ENCODE results near the gene TBXA2R.

TBXA2R gene

DNA sequence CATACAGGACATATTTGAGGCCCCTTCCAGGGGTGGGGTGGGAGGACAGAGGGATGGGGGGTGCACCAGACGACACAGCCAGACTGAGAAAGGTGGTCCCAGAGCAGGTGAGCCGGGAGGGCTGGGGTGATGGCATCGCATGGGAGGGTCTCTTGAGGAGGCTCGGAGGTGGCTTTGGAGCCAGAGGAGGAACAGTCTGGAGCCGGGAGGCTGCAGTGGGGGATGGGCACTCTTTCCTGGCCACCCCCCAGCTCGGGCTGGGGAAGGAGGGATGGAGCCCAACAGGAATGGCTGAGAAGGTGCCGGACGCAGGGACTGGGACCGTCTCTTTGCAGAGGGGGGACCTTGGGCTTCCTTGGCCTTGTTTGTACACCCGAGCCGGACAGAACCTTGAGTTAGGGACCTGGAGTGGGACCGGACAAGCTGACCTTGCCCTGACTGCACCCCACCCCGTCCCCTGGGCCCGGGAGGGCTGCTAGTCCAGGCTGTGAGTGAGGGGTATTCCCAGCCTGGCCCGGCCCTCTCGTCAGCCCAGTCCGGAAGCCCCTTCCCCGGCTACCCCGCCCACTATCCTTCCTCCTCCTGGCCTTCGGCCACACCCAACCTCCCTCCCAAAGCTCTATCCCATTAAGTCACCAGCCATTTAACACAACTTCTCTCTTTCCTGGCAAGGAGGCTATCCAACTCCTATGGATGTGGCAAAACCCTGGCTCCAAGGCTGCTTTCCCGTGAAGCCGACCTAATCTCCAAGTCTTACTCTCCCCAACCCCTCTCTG, 816 bp upstream of the TBXA2R start:
- DNase-seq (ENCODE audit: low read depth in 2 of 2, low spot score in 1 of 2), result no peak

DNA sequence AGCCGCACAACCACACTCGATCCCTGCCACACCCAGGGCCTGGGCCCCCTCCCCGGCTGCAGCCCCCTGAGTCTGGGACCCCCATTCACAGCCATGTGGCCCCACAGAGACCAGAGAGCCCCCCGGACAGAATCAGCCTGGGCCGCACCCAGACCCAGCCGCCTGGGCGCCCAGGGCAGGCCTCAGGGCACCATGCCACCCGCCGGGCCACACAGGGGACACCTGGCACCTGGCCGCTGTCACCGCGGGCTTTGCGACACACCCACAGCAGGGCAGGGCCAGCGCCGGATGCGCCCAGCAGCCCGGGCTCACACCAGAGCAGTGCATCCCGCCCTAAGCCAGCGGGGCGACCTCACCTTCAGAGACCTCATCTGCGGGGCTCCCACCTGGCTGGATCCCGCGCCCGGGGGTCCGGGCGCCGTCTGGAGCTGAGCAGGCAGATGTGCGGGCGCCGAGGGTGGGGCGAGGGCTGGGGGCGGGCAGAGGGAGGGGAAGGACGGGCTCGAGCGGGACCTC, 443 bp downstream of the TBXA2R start:
- no peak for DNase-seq (ENCODE audit: low read depth in 2 of 2, low spot score in 1 of 2)

- DNase-seq (ENCODE audit: low read depth in 2 of 2, low spot score in 1 of 2), result no peak
Observed at GRCh38 chr19:3605770-3606169, 905 bp downstream of the TBXA2R start.

DNA sequence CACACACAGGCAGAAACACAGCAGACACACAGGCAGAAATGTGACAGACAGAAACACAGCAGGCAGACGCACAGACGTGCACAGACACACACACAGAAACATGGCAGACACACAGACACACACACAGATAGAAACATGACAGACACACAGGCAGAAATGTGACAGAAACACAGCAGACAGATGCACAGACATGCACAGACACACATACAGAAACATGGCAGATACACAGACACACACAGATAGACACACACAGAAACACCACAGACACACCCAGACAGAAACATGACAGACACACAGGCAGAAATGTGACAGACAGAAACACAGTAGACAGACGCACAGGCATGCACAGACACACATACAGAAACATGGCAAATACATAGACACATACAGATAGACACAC, 1.3 kb downstream of the TBXA2R start:
- no peak for DNase-seq (ENCODE audit: low read depth in 2 of 2, low spot score in 1 of 2)

- DNase-seq (ENCODE audit: low read depth in 2 of 2, low spot score in 1 of 2), result no peak
Observed at GRCh38 chr19:3604987-3605343, 1.7 kb downstream of the TBXA2R start.

DNA sequence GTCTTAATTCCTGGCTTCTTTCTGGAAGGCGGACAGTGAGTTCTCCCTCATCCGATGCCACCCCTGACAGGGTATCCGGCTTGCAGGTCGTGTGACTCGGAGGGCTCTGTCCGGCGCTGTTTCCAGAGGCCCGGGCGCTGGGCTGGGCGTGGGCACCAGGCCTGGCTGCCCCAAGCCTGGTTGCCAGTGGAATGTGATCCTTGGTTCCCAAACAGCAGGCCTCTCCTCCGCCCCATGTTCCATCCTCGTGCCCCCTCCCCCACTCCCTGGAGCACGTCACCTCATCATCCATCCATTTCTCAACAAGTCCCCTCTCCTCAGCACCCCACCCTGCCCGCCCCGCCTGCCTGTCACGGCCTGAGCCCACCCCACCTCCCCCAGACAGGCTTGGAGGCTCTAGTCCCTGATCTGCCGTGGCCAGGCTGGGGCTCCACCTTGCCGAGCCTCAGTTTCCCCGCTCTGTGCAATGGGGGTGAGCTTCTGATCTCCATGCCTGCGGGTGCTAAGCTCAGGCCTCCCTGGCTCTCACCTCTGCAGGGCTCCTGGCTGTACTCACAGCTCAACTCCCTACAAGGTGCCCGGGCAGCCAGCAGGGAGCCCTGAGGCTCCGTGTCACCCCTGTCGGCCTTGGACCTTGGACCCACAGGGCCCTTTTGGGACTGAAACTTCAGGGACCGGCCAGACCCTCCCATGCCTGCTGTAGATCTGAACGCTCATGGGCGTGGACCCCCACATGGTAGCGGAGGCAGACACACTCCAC, 2.3 kb downstream of the TBXA2R start:
- no peak for DNase-seq (ENCODE audit: low read depth in 2 of 2, low spot score in 1 of 2)

DNA sequence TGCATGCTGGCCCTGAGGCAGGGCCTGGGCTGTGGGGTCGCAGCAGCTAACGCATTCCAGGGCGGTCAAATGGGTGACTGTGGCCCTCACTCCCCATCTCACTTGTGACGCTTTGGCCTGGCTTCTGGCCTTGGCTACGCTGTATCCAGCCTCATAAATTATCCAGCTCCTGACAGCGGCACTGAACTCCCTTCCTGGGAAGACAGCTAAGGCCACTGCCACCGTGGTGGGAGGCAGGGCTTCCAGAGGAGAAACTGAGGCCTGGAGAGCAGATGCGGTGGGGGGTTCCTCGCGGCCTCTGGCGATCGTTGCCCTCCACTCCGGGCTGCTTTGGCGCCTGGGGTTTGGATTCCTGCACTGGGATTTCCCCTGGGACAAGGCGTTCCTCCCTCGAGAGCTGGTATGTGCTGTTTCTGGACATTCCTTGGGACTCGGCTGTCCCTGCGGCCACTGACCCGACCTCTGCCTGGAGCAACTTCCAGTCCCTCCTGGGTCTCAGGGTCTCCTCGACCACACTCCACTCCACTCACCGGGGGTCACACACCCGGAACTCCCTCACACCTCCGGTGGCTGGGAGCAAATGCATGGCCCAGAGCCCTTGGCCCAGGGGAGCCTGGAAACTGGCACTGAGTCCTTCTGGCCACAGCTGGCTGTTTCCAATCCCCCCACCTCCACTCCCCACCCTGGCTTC, 3.4 kb downstream of the TBXA2R start:
- no peak for DNase-seq (ENCODE audit: low read depth in 2 of 2, low spot score in 1 of 2)

DNA sequence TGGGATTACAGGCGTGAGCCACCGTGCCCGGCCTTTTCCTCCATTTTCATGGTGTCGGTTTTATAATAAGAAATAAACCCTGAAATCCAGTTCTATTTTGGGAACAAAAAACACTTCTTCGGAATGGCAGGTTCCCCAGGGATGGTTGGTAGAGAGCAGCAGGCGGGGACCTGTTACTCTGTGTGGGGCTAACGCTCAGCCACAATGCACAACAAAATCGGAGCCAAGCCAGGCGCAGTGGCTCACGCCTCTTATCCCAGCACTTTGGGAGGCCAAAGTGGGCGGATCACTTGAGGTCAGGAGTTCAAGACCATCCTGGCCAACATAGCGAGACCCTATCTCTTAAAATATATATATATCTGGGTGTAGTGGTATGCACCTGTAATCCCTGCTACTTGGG, 5.7 kb downstream of the TBXA2R start:
- DNase-seq (ENCODE audit: low read depth in 2 of 2, low spot score in 1 of 2), result no peak

- no peak for DNase-seq (ENCODE audit: low read depth in 2 of 2, low spot score in 1 of 2)
Observed at GRCh38 chr19:3599776-3600187, 6.9 kb downstream of the TBXA2R start.

DNA sequence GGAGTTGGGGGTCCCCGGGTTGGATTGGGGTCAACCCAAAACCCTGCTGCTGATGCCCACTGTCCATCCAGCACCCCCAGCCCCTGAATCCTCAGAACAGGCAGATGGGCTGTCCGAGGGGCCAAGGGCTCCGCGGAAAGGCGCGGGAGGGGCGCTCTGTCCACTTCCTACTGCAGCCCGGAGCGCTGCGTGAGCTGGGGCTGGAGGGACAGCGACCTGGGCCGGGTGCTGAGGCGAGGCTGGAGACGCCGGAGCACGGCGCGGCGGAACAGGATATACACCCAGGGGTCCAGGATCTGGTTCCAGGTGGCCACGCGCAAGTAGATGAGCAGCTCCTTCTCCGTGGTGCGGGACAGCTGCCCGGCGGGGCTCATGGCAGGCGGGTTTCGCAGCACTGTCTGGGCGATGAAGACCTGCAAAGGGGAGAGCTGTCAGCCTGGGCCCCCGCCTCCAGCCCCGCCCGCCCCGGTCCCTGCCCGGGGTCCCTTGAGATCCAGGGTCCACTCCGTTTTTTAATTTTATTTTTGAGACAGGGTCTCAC, 11.1 kb downstream of the TBXA2R start:
- no peak for DNase-seq (ENCODE audit: low read depth in 2 of 2, low spot score in 1 of 2)

GRCh38 chr19:3593156-3593555, 13.5 kb downstream of the TBXA2R start:
- DNase-seq (ENCODE audit: low read depth in 2 of 2, low spot score in 1 of 2), result no peak

DNA sequence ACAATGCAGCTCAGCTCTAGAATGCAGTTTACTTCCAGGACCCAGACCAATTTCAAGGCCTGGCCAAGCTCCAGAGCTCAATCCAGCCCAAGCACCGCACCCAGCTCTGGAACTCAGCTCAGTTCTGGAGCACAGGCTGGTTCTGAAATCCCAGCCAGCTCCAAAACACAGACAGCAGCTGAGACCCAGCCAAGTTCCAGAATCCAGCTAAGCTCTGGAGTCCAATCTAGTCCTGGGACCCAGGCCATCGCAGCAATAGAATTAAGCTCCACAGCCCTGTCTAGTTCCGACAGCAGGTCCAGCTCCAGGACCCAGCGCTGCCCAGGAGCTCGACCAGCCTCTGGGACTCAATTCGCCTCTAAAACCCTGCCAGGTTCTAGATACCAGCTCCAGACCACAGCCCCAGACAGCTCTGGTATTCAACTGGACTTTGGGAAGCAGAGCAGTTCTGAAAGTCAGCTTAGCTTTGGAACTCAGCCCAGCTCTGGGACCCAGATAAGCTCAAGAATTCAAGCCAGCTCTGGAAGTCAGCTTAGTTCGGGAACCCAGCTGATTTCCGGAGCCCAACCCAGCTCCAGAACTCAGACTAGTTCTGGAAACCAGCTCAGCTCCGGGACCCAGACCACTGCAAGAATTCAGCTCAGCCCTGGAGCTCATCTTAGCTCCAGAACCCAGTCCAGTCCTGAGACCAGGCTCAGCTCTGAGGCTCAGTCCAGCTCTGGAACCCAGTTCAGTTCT, 14.6 kb downstream of the TBXA2R start:
- no peak for DNase-seq (ENCODE audit: low read depth in 2 of 2, low spot score in 1 of 2)

DNA sequence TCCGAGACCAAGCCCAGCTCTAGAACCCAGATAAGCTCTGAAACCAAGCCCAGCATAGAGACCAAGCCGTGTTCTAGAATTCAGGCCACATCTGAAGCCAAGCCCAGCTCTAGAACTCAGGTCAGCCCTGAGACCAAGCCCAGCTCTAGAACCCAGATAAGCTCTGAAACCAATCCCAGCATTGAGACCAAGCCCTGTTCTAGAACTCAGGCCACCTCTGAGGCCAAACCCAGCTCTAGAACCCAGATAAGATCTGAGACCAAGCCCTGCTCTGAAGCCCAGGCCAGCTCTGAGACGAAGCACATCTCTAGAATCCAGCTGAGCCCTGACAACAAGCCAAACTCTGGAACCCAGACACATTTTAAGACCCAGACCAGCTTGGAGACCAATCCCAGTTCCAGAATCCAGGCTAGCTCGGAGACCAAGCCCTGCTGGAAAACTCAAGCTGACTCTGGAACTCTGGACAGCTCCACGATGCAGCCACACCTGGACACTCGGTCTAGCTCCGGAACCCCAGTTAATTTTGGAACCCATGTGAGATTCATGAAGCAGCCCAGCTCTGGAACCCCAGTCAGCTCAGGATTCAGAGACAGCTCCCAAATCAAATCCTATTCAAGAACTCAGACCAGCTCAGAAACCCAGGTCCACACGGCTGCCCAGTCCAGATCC, 15.6 kb downstream of the TBXA2R start:
- no peak for DNase-seq (ENCODE audit: low read depth in 2 of 2, low spot score in 1 of 2)

- no peak for DNase-seq (ENCODE audit: low read depth in 2 of 2, low spot score in 1 of 2)
Observed at GRCh38 chr19:3589949-3590348, 16.7 kb downstream of the TBXA2R start.

DNA sequence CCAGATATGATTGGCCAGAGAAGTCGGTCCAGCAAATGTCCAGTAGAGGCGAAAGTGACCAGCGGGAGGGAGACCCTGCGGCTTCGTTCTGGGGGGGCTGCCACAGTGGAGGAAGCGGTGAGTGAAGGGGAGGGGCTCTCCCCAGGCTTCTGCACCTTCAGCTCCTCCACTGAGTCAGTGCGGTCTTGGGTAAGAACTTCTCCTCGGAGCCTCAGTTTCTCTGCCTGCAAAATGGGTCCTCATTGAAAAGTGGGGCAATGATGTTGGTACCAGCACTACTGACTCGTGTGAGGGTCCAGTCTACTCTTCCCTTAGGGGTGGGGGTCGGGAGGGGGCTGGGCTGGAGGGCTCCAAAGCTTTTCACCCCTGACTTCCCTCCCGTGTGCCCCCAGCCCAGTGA, 17.2 kb downstream of the TBXA2R start:
- DNase-seq (ENCODE audit: low read depth in 2 of 2, low spot score in 1 of 2), result no peak

DNA sequence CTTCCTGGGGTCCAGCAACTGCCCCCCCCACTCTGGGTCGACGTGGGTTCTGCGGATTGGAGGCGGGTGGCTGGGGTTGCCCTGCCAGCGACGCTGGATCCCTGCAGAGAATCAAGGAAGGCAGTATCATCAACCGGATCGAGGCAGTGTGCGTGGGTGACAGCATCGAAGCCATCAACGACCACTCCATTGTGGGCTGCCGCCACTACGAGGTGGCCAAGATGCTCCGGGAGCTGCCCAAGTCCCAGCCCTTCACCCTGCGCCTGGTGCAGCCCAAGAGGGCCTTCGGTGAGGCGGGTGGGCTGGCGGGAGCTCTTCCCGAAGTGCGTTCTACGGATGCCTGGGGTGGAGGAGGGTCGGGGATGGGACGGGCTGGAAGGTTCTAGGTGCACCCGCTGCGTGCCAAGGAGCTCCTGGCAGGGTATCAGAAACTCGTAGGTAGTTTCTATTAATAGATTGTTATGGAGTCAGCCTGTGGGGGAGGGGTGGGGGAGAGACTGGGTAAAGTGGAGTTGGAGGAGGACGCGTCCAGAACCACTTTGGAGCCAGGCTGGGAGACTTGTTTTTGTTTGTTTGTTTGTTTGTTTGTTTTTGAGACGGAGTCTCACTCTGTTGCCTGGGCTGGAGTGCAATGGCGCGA, 19.8 kb downstream of the TBXA2R start:
- no peak for DNase-seq (ENCODE audit: low read depth in 2 of 2, low spot score in 1 of 2)

GRCh38 chr19:3586127-3586626, 20.5 kb downstream of the TBXA2R start:
- DNase-seq (ENCODE audit: low read depth in 2 of 2, low spot score in 1 of 2), result no peak

DNA sequence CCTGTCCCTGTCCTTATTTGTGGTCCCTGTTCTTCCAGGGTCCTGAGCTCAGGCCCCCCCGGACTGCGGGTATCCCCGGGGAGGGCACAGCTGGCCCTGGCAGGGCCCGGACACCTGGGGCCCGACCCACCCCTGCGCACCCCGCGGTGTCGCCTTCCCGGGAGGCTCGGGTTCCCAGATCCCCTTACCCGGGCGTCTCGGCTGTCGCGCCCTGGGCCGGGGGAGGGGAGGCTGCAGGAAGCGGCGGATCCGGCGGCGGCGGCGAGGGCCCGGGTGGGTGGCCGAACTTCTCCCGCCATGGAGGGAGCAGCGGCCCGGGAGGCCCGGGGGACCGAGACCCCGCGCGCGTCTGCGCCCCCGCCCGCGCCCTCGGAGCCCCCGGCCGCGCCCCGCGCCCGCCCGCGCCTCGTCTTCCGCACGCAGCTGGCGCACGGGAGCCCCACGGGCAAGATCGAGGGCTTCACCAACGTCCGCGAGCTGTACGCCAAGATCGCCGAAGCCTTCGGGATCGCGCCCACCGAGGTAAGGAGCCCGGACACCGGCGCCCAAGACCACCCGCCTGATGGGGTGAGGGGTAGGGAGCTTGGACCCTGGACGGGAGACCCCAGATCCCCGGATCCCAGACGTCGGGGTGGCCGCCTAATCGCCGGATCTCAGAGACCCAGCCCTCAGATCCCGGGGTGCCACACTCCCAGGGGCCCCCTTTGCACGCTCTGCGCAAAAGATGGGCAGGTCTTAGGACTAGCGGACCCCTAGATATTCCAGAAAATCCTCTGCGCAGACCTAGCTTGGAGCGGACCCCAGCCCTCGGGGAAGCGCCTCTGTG, 21.2 kb downstream of the TBXA2R start, which contains the start of gene GIPC3:
Gene GIPC3 (plus strand): TSS at position 178 of the 826 bp plus-strand sequence. CDS start 120 bp downstream, at position 298.
- no peak for DNase-seq (ENCODE audit: low read depth in 2 of 2, low spot score in 1 of 2)

Measured in stimulated activated CD8-positive, alpha-beta memory T cell treated with anti-CD3 and anti-CD28 coated beads, Interleukin-4, amount 100 ng/mL, for 1 hour (primary cell).